Measurements from ENCODE around the gene MYL6. TPM values are rescaled to one million over a fixed set of nuclear protein-coding genes. Genes with fewer than 3 reads are reported as not detected.

The MYL6 gene
- total and polyA plus RNA-seq, 10 of the 15 experiments (the other 5 are each of a cell fraction or from before 2014, with no cell fraction given) = 1,000 to 4,116 (median 1,828) TPM

DNA sequence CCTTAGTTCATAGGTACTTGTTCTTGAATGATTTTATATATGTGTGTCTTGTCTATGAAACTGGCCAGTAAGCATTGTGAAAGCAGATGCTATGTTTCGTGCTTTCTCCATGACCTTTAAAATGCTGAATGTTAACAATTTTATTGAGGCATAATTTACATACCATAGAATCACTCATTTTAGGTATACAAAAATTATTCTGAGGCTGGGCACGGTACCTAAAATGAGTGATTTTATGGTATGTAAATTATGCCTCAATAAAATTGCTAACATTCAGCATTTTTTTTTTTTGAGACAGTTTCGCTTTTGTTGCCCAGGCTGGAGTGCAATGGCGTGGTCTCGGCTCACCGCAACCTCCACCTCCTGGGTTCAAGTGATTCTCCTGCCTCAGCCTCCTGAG is 23.3 kb upstream of the MYL6 start:
- CTCF ChIA-PET = no interaction called here
- Histone ChIP-seq H4K20me1 (ENCODE audit: control insufficient read depth, insufficient read depth) (no peaks in the 10 kb centered on the region), H3K4me3 (no peak overlapping the region), H2AFZ (ENCODE audit: control insufficient read depth, low read depth, low read length) (no peak overlapping the region), H3K9ac (ENCODE audit: control insufficient read depth, insufficient read depth, low read length) (no peak overlapping the region), H3K4me1 (ENCODE audit: control insufficient read depth, insufficient read depth, low read length) (no peaks in the 10 kb centered on the region; the same call in 1 of the 2 replicates), H3K27me3 (replicated peaks in 1 of 2; ENCODE audit: control insufficient read depth in 2 of 2, insufficient read depth in 2 of 2, low read length in 1 of 2) (no peaks in the 10 kb centered on the region), H3K36me3 (ENCODE audit: control insufficient read depth in 2 of 2, insufficient read depth in 2 of 2, low read length in 1 of 2) (peaks cover 24 to 29% of the 10 kb centered on the region in 2 experiments), H3K4me2 (ENCODE audit: control insufficient read depth, insufficient read depth) (no peak overlapping the region), H3K9me3 (replicated peaks; ENCODE audit: control insufficient read depth, insufficient read depth, low read length) (no peaks in the 10 kb centered on the region), H3K79me2 (ENCODE audit: control insufficient read depth, insufficient read depth, low read length) (peaks cover 3% of the 10 kb centered on the region; the same call in 1 of the 2 replicates), H3K27ac (ENCODE audit: control insufficient read depth, insufficient read depth) (no peak overlapping the region)
- no peak for DNase-seq (ENCODE audit: low read depth, low spot score)
- no TSS peak for BruUV-seq (replicated peaks)
- no peak for FAIRE-seq
- in situ Hi-C loops (cut with MboI) (loop anchor here (5.0 kb wide), 1 partner anchor 52 kb away; the partner anchor contains the start of gene SMARCC2), intact Hi-C loops (cut with micrococcal nuclease; ENCODE audit: unreplicated experiment) (no loop called here)
- SMC1A ChIA-PET (ENCODE audit: uncharacterized antibody, unreplicated experiment) = no interaction called here
- POLR2A ChIA-PET = no interaction called here
- WGBS (ENCODE audit: insufficient coverage, insufficient replicate concordance, low lambda C conversion rate, missing lambda C conversion rate) = 100% methylated on average over 6 of the region's 6 CpGs
- TF ChIP-seq, protein P1, sequence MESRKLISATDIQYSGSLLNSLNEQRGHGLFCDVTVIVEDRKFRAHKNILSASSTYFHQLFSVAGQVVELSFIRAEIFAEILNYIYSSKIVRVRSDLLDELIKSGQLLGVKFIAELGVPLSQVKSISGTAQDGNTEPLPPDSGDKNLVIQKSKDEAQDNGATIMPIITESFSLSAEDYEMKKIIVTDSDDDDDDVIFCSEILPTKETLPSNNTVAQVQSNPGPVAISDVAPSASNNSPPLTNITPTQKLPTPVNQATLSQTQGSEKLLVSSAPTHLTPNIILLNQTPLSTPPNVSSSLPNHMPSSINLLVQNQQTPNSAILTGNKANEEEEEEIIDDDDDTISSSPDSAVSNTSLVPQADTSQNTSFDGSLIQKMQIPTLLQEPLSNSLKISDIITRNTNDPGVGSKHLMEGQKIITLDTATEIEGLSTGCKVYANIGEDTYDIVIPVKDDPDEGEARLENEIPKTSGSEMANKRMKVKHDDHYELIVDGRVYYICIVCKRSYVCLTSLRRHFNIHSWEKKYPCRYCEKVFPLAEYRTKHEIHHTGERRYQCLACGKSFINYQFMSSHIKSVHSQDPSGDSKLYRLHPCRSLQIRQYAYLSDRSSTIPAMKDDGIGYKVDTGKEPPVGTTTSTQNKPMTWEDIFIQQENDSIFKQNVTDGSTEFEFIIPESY (IDR thresholded peaks at IDR 0.05) = no peak
- TF ChIP-seq, protein P2, sequence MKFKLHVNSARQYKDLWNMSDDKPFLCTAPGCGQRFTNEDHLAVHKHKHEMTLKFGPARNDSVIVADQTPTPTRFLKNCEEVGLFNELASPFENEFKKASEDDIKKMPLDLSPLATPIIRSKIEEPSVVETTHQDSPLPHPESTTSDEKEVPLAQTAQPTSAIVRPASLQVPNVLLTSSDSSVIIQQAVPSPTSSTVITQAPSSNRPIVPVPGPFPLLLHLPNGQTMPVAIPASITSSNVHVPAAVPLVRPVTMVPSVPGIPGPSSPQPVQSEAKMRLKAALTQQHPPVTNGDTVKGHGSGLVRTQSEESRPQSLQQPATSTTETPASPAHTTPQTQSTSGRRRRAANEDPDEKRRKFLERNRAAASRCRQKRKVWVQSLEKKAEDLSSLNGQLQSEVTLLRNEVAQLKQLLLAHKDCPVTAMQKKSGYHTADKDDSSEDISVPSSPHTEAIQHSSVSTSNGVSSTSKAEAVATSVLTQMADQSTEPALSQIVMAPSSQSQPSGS (IDR thresholded peaks at IDR 0.05; ENCODE audit: low read length) = no peak
- no peak for TF ChIP-seq HCFC1 (IDR thresholded peaks at IDR 0.05; ENCODE audit: low read length)
- TF ChIP-seq MYC (IDR thresholded peaks at IDR 0.05; ENCODE audit: insufficient read depth, insufficient read length, insufficient replicate concordance, low read length, severe bottlenecking) = no peak
- TF ChIP-seq MEF2B (IDR thresholded peaks at IDR 0.05; ENCODE audit: partially characterized antibody, poor library complexity, severe bottlenecking) = no peak
- TF ChIP-seq BHLHE40 (IDR thresholded peaks at IDR 0.05; ENCODE audit: borderline replicate concordance in 1 of 2, low read depth in 2 of 2, low read length in 1 of 2) = no peak
- TF ChIP-seq, protein P3, sequence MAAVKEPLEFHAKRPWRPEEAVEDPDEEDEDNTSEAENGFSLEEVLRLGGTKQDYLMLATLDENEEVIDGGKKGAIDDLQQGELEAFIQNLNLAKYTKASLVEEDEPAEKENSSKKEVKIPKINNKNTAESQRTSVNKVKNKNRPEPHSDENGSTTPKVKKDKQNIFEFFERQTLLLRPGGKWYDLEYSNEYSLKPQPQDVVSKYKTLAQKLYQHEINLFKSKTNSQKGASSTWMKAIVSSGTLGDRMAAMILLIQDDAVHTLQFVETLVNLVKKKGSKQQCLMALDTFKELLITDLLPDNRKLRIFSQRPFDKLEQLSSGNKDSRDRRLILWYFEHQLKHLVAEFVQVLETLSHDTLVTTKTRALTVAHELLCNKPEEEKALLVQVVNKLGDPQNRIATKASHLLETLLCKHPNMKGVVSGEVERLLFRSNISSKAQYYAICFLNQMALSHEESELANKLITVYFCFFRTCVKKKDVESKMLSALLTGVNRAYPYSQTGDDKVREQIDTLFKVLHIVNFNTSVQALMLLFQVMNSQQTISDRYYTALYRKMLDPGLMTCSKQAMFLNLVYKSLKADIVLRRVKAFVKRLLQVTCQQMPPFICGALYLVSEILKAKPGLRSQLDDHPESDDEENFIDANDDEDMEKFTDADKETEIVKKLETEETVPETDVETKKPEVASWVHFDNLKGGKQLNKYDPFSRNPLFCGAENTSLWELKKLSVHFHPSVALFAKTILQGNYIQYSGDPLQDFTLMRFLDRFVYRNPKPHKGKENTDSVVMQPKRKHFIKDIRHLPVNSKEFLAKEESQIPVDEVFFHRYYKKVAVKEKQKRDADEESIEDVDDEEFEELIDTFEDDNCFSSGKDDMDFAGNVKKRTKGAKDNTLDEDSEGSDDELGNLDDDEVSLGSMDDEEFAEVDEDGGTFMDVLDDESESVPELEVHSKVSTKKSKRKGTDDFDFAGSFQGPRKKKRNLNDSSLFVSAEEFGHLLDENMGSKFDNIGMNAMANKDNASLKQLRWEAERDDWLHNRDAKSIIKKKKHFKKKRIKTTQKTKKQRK (IDR thresholded peaks at IDR 0.05; ENCODE audit: low read depth, low read length) = no peak
- no peak for TF ChIP-seq SPI1 (IDR thresholded peaks at IDR 0.05; ENCODE audit: borderline replicate concordance, insufficient read depth, low read depth, low read length)
- no peak for TF ChIP-seq NBN (IDR thresholded peaks at IDR 0.05)
- no peak for TF ChIP-seq SREBF2 (IDR thresholded peaks at IDR 0.05; ENCODE audit: low read length)
- no peak for TF ChIP-seq BACH1 (IDR thresholded peaks at IDR 0.05; ENCODE audit: borderline replicate concordance)
- TF ChIP-seq DPF2 (IDR thresholded peaks at IDR 0.05) = no peak
- no peak for TF ChIP-seq SMARCA5 (IDR thresholded peaks at IDR 0.05)
- TF ChIP-seq, protein P4, sequence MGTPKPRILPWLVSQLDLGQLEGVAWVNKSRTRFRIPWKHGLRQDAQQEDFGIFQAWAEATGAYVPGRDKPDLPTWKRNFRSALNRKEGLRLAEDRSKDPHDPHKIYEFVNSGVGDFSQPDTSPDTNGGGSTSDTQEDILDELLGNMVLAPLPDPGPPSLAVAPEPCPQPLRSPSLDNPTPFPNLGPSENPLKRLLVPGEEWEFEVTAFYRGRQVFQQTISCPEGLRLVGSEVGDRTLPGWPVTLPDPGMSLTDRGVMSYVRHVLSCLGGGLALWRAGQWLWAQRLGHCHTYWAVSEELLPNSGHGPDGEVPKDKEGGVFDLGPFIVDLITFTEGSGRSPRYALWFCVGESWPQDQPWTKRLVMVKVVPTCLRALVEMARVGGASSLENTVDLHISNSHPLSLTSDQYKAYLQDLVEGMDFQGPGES (IDR thresholded peaks at IDR 0.05) = no peak
- no peak for TF ChIP-seq SUZ12 (IDR thresholded peaks at IDR 0.05; ENCODE audit: unreplicated experiment)
- no peak for TF ChIP-seq KAT2A (conservative IDR thresholded peaks at IDR 0.05; ENCODE audit: control insufficient read depth, low read depth, low read length)
- no peak for TF ChIP-seq SMC3 (IDR thresholded peaks at IDR 0.05; ENCODE audit: borderline replicate concordance, low read length)
- no peak for TF ChIP-seq NFYA (IDR thresholded peaks at IDR 0.05; ENCODE audit: borderline replicate concordance, low read depth, low read length)
- TF ChIP-seq BMI1 (IDR thresholded peaks at IDR 0.05; ENCODE audit: borderline replicate concordance) = no peak
- RAD21 ChIA-PET (ENCODE audit: unreplicated experiment) = no interaction called here
- no peak for ATAC-seq
